RPMI7951 (cell line): ENCODE results near the gene LHX2. TPM values are rescaled to one million over a fixed set of nuclear protein-coding genes. Genes with fewer than 3 reads are reported as not detected.

Experiments
- DNase-seq: peaks from one replicate; pipeline ENCODE4 v3.0.0-alpha.2; 2012; ENCODE audit warnings: low read depth
- total RNA-seq: library from RNA; depleted of rRNA; stranded (reverse); fragments of >200 nt; shearing (Covaris generic); gene quantifications from 2 replicates; pipeline ENCODE4 v1.2.3, GENCODE V29; 2014; rRNA removed

Gene LHX2
- total RNA-seq, 1 experiment from 2014 or later: 1.1 TPM

- DNase-seq: no peak
These were observed 49.5 kb downstream of the LHX2 start for GRCh38 chr9:124060844-124061605.

GRCh38 chr9:124062172-124062571, 50.6 kb downstream of the LHX2 start:
- DNase-seq: no peak

GRCh38 chr9:124066783-124067577, 55.4 kb downstream of the LHX2 start:
- DNase-seq: peak; percentile 81

- DNase-seq: no peak
These were observed 56.7 kb downstream of the LHX2 start for GRCh38 chr9:124068251-124068650.

- no peak for DNase-seq
These were observed 63.2 kb downstream of the LHX2 start for GRCh38 chr9:124074746-124075145.

- no peak for DNase-seq
These were observed 64.2 kb downstream of the LHX2 start for GRCh38 chr9:124075761-124076160.

- peak; percentile 43 for DNase-seq
These were observed 66.5 kb downstream of the LHX2 start for GRCh38 chr9:124077915-124078572.

GRCh38 chr9:124078641-124079040, 67.1 kb downstream of the LHX2 start:
- DNase-seq: peak; percentile 75

GRCh38 chr9:124079176-124079925, 67.8 kb downstream of the LHX2 start:
- peak; percentile 80 for DNase-seq

- no peak for DNase-seq
These were observed 71.1 kb downstream of the LHX2 start for GRCh38 chr9:124082622-124083021.

Other genes with a start within 250 kb of the LHX2 start
- 14.4 and 24.0 TPM in 2 replicates for gene DENND1A, start 81.6 kb upstream of the LHX2 start, total RNA-seq
- 23.9 and 27.5 TPM in 2 replicates for gene NEK6, start 246.2 kb downstream of the LHX2 start, total RNA-seq